ENCODE data around the gene IL13RA1.

Gene IL13RA1

GRCh38 chrX:118780911-118781310 is 53.5 kb downstream of the IL13RA1 start:
- Histone ChIP-seq H4K20me1 (ENCODE audit: insufficient read depth, low read length) (no peaks in the 10 kb centered on the region), H3K27ac (ENCODE audit: low read length) (no peak overlapping the region)
- TF ChIP-seq EZH2 (optimal IDR thresholded peaks at IDR 0.05; ENCODE audit: low read depth, low read length) (no peak), CTCF (IDR thresholded peaks at IDR 0.05; ENCODE audit: low read length) (no peak), EZH2phosphoT487 (IDR thresholded peaks at IDR 0.05; ENCODE audit: low read length) (no peak)

GRCh38 chrX:118795528-118796280 is 68.3 kb downstream of the IL13RA1 start:
- no peaks in the 10 kb centered on the region for H3K9me3 ChIP-seq (replicated peaks; ENCODE audit: insufficient read depth, low read length)
- no peaks in the 10 kb centered on the region for H4K20me1 ChIP-seq (ENCODE audit: insufficient read depth, low read length)
- H3K9me2 ChIP-seq (replicated peaks; ENCODE audit: insufficient read depth, low read length), result no peaks in the 10 kb centered on the region
- H3K4me3 ChIP-seq (ENCODE audit: low read length), result no peak overlapping the region
- H3K79me2 ChIP-seq (ENCODE audit: low read length), result no peaks in the 10 kb centered on the region
- no peaks in the 10 kb centered on the region for H3K36me3 ChIP-seq (replicated peaks; ENCODE audit: insufficient read depth, low read length)
- H3K4me2 ChIP-seq (ENCODE audit: low read depth, low read length), result no peak overlapping the region
- no peak for DNase-seq
- H3F3A ChIP-seq (ENCODE audit: insufficient read depth, low read length), result no peaks in the 10 kb centered on the region
- H3K27ac ChIP-seq (ENCODE audit: low read length), result no peak overlapping the region
- H2AFZ ChIP-seq (ENCODE audit: low read length), result no peak overlapping the region
- H3K9ac ChIP-seq (ENCODE audit: low read length), result no peak overlapping the region
- no peaks in the 10 kb centered on the region for H3K27me3 ChIP-seq (replicated peaks; ENCODE audit: insufficient read depth, low read length)
- TF ChIP-seq CTCF (IDR thresholded peaks at IDR 0.05; ENCODE audit: low read length) (no peak), EZH2phosphoT487 (IDR thresholded peaks at IDR 0.05; ENCODE audit: low read length) (no peak), EZH2 (optimal IDR thresholded peaks at IDR 0.05; ENCODE audit: low read depth, low read length) (no peak)
- H3K4me1 ChIP-seq (ENCODE audit: low read length), result no peaks in the 10 kb centered on the region

More at GRCh38 chrX:118780911-118781310, 53.5 kb downstream of the IL13RA1 start:
- DNase-seq, result no peak
- no peaks in the 10 kb centered on the region for H3K9me3 ChIP-seq (replicated peaks; ENCODE audit: insufficient read depth, low read length)
- H3F3A ChIP-seq (ENCODE audit: insufficient read depth, low read length), result no peaks in the 10 kb centered on the region
- H3K27me3 ChIP-seq (replicated peaks; ENCODE audit: insufficient read depth, low read length), result no peaks in the 10 kb centered on the region
- no peak overlapping the region for H3K4me2 ChIP-seq (ENCODE audit: low read depth, low read length)
- H3K79me2 ChIP-seq (ENCODE audit: low read length), result no peaks in the 10 kb centered on the region
- no peaks in the 10 kb centered on the region for H3K36me3 ChIP-seq (replicated peaks; ENCODE audit: insufficient read depth, low read length)
- no peak overlapping the region for H2AFZ ChIP-seq (ENCODE audit: low read length)
- H3K4me1 ChIP-seq (ENCODE audit: low read length), result no peaks in the 10 kb centered on the region
- H3K4me3 ChIP-seq (ENCODE audit: low read length), result no peak overlapping the region
- no peak overlapping the region for H3K9ac ChIP-seq (ENCODE audit: low read length)
- H3K9me2 ChIP-seq (replicated peaks; ENCODE audit: insufficient read depth, low read length), result no peaks in the 10 kb centered on the region

- TF ChIP-seq CTCF (IDR thresholded peaks at IDR 0.05; ENCODE audit: low read length) (no peak), EZH2 (optimal IDR thresholded peaks at IDR 0.05; ENCODE audit: low read depth, low read length) (no peak), EZH2phosphoT487 (IDR thresholded peaks at IDR 0.05; ENCODE audit: low read length) (no peak)
Observed at GRCh38 chrX:118802857-118803256, 75.5 kb downstream of the IL13RA1 start.

More at GRCh38 chrX:118802857-118803256, 75.5 kb downstream of the IL13RA1 start:
- Histone ChIP-seq H3K9me3 (replicated peaks; ENCODE audit: insufficient read depth, low read length) (no peaks in the 10 kb centered on the region), H3K9me2 (replicated peaks; ENCODE audit: insufficient read depth, low read length) (no peaks in the 10 kb centered on the region), H3K27me3 (replicated peaks; ENCODE audit: insufficient read depth, low read length) (no peaks in the 10 kb centered on the region), H3F3A (ENCODE audit: insufficient read depth, low read length) (no peaks in the 10 kb centered on the region), H3K27ac (ENCODE audit: low read length) (no peak overlapping the region), H3K36me3 (replicated peaks; ENCODE audit: insufficient read depth, low read length) (no peaks in the 10 kb centered on the region), H3K4me2 (ENCODE audit: low read depth, low read length) (no peak overlapping the region), H3K79me2 (ENCODE audit: low read length) (no peaks in the 10 kb centered on the region), H4K20me1 (ENCODE audit: insufficient read depth, low read length) (no peaks in the 10 kb centered on the region), H3K9ac (ENCODE audit: low read length) (no peak overlapping the region), H3K4me1 (ENCODE audit: low read length) (no peaks in the 10 kb centered on the region), H3K4me3 (ENCODE audit: low read length) (no peak overlapping the region), H2AFZ (ENCODE audit: low read length) (no peak overlapping the region)
- no peak for DNase-seq
